Mesenteric fat pad (tissue), 1 donor: ENCODE measurements around the gene AAR2. TPM values are rescaled to one million over a fixed set of nuclear protein-coding genes. Genes with fewer than 3 reads are reported as not detected.
A peak's percentile ranks its signal among the peaks of the same experiment; 100 is the strongest.

Experiments used
- DNase-seq: peaks from one replicate; pipeline ENCODE4 v3.0.0-alpha.2; 2020; ENCODE audit warnings: low spot score
- long read RNA-seq: library from polyadenylated mRNA; unstranded; transcript quantifications from one replicate; pipeline ENCODE4 v2.0.0, GENCODE V29; 2020
- total RNA-seq: library from RNA; stranded (reverse); fragmentation: NEBNext Ultra II Directional; extraction: Animal tissue kit (Norgen Biotek cat#: 25700); gene quantifications from one replicate; pipeline ENCODE4 v1.2.1, GENCODE V29; 2021
- donor health status: DM: yes; HTN: yes; CAD: no.

AAR2 gene
- 27.1 TPM for total RNA-seq
- long read RNA-seq, transcript AAR2-201 (4 exons, 2,430 nt), result major isoform, 186 of 305 reads
- long read RNA-seq, transcript AAR2-202 (4 exons, 2,689 nt), result minor isoform, 14 of 305 reads
- long read RNA-seq, partial matches to known transcripts, result 89 of 305 reads
- long read RNA-seq, other reads (novel, unspliced or antisense), result 16 of 305 reads

- DNase-seq, result peak; percentile 92
Observed at GRCh38 chr20:36235892-36236785, at the start of gene AAR2. Gene AAR2, plus strand, starts transcription at chr20:36236478. Its CDS starts 3,391 bp downstream, at chr20:36239869.

GRCh38 chr20:36193977-36194712 is 42.1 kb upstream of the AAR2 start:
- no peak for DNase-seq

GRCh38 chr20:36196676-36197075 is 39.6 kb upstream of the AAR2 start:
- DNase-seq, result no peak

- no peak for DNase-seq
Observed at GRCh38 chr20:36197271-36197670, 39.0 kb upstream of the AAR2 start.

- no peak for DNase-seq
Observed at GRCh38 chr20:36199345-36200257, 36.7 kb upstream of the AAR2 start.

- no peak for DNase-seq
Observed at GRCh38 chr20:36200451-36200850, 35.8 kb upstream of the AAR2 start.

- DNase-seq, result no peak
Observed at GRCh38 chr20:36201198-36201597, 35.1 kb upstream of the AAR2 start.

GRCh38 chr20:36202891-36203338 is 33.4 kb upstream of the AAR2 start:
- DNase-seq, result no peak

GRCh38 chr20:36203861-36204260 is 32.4 kb upstream of the AAR2 start:
- DNase-seq, result no peak

GRCh38 chr20:36205026-36205425 is 31.3 kb upstream of the AAR2 start:
- DNase-seq, result no peak

GRCh38 chr20:36206068-36206467 is 30.2 kb upstream of the AAR2 start:
- DNase-seq, result no peak

- DNase-seq, result no peak
Observed at GRCh38 chr20:36206641-36207040, 29.6 kb upstream of the AAR2 start.

- DNase-seq, result no peak
Observed at GRCh38 chr20:36207602-36208001, 28.7 kb upstream of the AAR2 start.

- no peak for DNase-seq
Observed at GRCh38 chr20:36208257-36208656, 28.0 kb upstream of the AAR2 start.

- DNase-seq, result no peak
Observed at GRCh38 chr20:36210436-36211021, 25.7 kb upstream of the AAR2 start.

GRCh38 chr20:36213362-36213761 is 22.9 kb upstream of the AAR2 start:
- DNase-seq, result no peak

GRCh38 chr20:36214684-36215256 is 21.5 kb upstream of the AAR2 start:
- DNase-seq, result no peak

GRCh38 chr20:36215778-36216177 is 20.5 kb upstream of the AAR2 start:
- no peak for DNase-seq

GRCh38 chr20:36216314-36217025 is 19.8 kb upstream of the AAR2 start:
- DNase-seq, result no peak
